Vagina (tissue), 2 donors: ENCODE measurements around the gene POU2AF2.

Source experiments
- CTCF ChIP-seq, 3 experiments: fragments of 450-650 bp in 2 of 3; fragments of 200-600 bp in 1 of 3; sonication (generic) in 1 of 3; IDR thresholded peaks; one replicate each; pipeline ENCODE4 v1.5.1; 2017 to 2019; ENCODE audit warnings: antibody characterized with exemption in 3 of 3, mild to moderate bottlenecking in 2 of 3, moderate library complexity in 2 of 3
- POLR2A ChIP-seq, 2 donors: fragments of 450-650 bp; IDR thresholded peaks; one replicate each; pipeline ENCODE4 v1.6.1; 2017; ENCODE audit warnings: antibody characterized with exemption in 2 of 2, mild to moderate bottlenecking in 2 of 2, moderate library complexity in 2 of 2
- POLR2AphosphoS5 ChIP-seq, 2 donors: sonication (generic); formaldehyde crosslinking; IDR thresholded peaks; one replicate each; pipeline ENCODE4 v1.9.0; 2017; ENCODE audit warnings: antibody characterized with exemption in 2 of 2, mild to moderate bottlenecking in 2 of 2, low read depth in 1 of 2; ENCODE audit not compliant: insufficient read depth in 1 of 2

- TF ChIP-seq CTCF (IDR thresholded peaks at IDR 0.05) (no peak), POLR2A (IDR thresholded peaks at IDR 0.05) (no peak), POLR2AphosphoS5 (IDR thresholded peaks at IDR 0.05; ENCODE audit: insufficient read depth in 1 of 2, low read depth in 1 of 2) (no peak)
Observed at GRCh38 chr11:111213256-111213655, 32.3 kb upstream of the POU2AF2 start.
